SH-SY5Y (cell line): ENCODE measurements around the gene ATP2B2.

Experiments
- GATA2 ChIP-seq: IDR thresholded peaks from 2 replicates; pipeline ENCODE4 v1.6.1; 2011; ENCODE audit warnings: mild to moderate bottlenecking, low read depth, low read length
- GATA3 ChIP-seq: IDR thresholded peaks from 2 replicates; pipeline ENCODE4 v1.6.1; 2011; ENCODE audit warnings: low read depth, mild to moderate bottlenecking, low read length, moderate library complexity

- TF ChIP-seq GATA3 (no peak), GATA2 (no peak)
These were observed 22.1 kb downstream of the ATP2B2 start for GRCh38 chr3:10483364-10483675.
